Common myeloid progenitor, CD34-positive (primary cell): Measurements from ENCODE around the gene SH3GL2.

Experiments
- CTCF ChIA-PET: fragments of 350-600 bp; sonication (Branson Sonifier 250); formaldehyde crosslinking; loops from one replicate; lab custom pipeline; 2021; ENCODE audit warnings: antibody characterized with exemption; lab: Charles Lee
- POLR2A ChIA-PET: fragments of 350-600 bp; sonication (Branson Sonifier 250); formaldehyde crosslinking; loops from one replicate; lab custom pipeline; 2021; ENCODE audit warnings: antibody characterized with exemption; lab: Charles Lee
- DNase-seq, 3 donors: peaks; one replicate each; pipeline versions ENCODE4 v3.0.0 to v3.0.0-alpha.2; 2013
- H3K27ac ChIP-seq, 2 experiments: 1 replicate in 1 of 2; 2 replicates in 1 of 2; pipeline ENCODE4 v1.7.0; 2013; ENCODE audit warnings: inconsistent platforms in 2 of 2, low read length in 2 of 2, mild to moderate bottlenecking in 2 of 2, low read depth in 1 of 2, moderate library complexity in 1 of 2; ENCODE audit not compliant: severe bottlenecking in 2 of 2, insufficient read depth in 1 of 2, poor library complexity in 1 of 2
- H3K27me3 ChIP-seq, 5 experiments: replicated peaks in 2 of 5; 1 replicate in 3 of 5; 2 replicates in 2 of 5; pipeline versions ENCODE4 v1.6.1 to v1.7.0; 2013; ENCODE audit warnings: low read length in 4 of 5, mild to moderate bottlenecking in 2 of 5, moderate library complexity in 2 of 5, inconsistent platforms in 1 of 5; ENCODE audit not compliant: insufficient read depth in 5 of 5, control insufficient read depth in 4 of 5
- H3K36me3 ChIP-seq, 4 experiments: 1 replicate in 2 of 4; 2 replicates in 2 of 4; pipeline versions ENCODE4 v1.6.1 to v1.7.0; 2013; ENCODE audit warnings: low read length in 3 of 4, control low read depth in 1 of 4, mild to moderate bottlenecking in 1 of 4; ENCODE audit not compliant: control insufficient read depth in 4 of 4, insufficient read depth in 4 of 4
- H3K4me1 ChIP-seq, 4 experiments: 1 replicate in 3 of 4; 2 replicates in 1 of 4; pipeline versions ENCODE4 v1.6.1 to v1.7.1; 2013; ENCODE audit warnings: low read length in 3 of 4, mild to moderate bottlenecking in 3 of 4, control low read depth in 1 of 4, inconsistent platforms in 1 of 4, moderate library complexity in 1 of 4; ENCODE audit not compliant: control insufficient read depth in 4 of 4, insufficient read depth in 4 of 4; ENCODE audit errors: control extremely low read depth in 1 of 4
- H3K4me3 ChIP-seq, 7 experiments: 1 replicate in 4 of 7; 2 replicates in 3 of 7; pipeline versions ENCODE4 v1.5.1 to v1.7.0; 2013; ENCODE audit warnings: mild to moderate bottlenecking in 7 of 7, low read length in 6 of 7, moderate library complexity in 6 of 7, inconsistent platforms in 2 of 7, low read depth in 2 of 7, control low read depth in 1 of 7; ENCODE audit not compliant: insufficient read depth in 4 of 7, control insufficient read depth in 1 of 7; ENCODE audit errors: extremely low read depth in 1 of 7
- H3K9me3 ChIP-seq, 5 experiments: 1 replicate in 4 of 5; 2 replicates in 1 of 5; pipeline versions ENCODE4 v1.6.1 to v1.7.1; 2013; ENCODE audit warnings: low read length in 4 of 5, mild to moderate bottlenecking in 2 of 5, inconsistent platforms in 1 of 5, low read depth in 1 of 5, moderate library complexity in 1 of 5; ENCODE audit not compliant: control insufficient read depth in 4 of 5, insufficient read depth in 2 of 5; ENCODE audit errors: control extremely low read depth in 1 of 5
- WGBS: methylation state at CpG from one replicate; pipeline ENCODE4 v1.1.5; 2013; ENCODE audit not compliant: insufficient coverage; 5-methylcytosine and 5-hydroxymethylcytosine counted together

SH3GL2 gene

GRCh38 chr9:17793713-17794622 is 215.1 kb downstream of the SH3GL2 start:
- 87% methylated on average over 10 of the region's 14 CpGs for WGBS
- peaks cover 0 to 3% (median 0%) of the 10 kb centered on the region in 5 experiments for H3K27me3 ChIP-seq
- CTCF ChIA-PET: no interaction called here

GRCh38 chr9:17795744-17796143 is 216.9 kb downstream of the SH3GL2 start:
- DNase-seq: peak in 1 of 3 donors; percentile 15
- no peak overlapping the region for H3K4me3 ChIP-seq

More at GRCh38 chr9:17793713-17794622, 215.1 kb downstream of the SH3GL2 start:
- Histone ChIP-seq H3K36me3 (no peaks in the 10 kb centered on the region), H3K4me1 (no peaks in the 10 kb centered on the region), H3K4me3 (no peak overlapping the region), H3K9me3 (no peaks in the 10 kb centered on the region), H3K27ac (no peak overlapping the region)
- POLR2A ChIA-PET: no interaction called here
- DNase-seq: peak in 1 of 3 donors; percentile 5

GRCh38 chr9:17799369-17799768 is 220.5 kb downstream of the SH3GL2 start:
- H3K4me1 ChIP-seq: no peaks in the 10 kb centered on the region
- H3K36me3 ChIP-seq: no peaks in the 10 kb centered on the region
- POLR2A ChIA-PET: no interaction called here
- CTCF ChIA-PET: no interaction called here
- H3K4me3 ChIP-seq: no peak overlapping the region
- peaks cover 0 to 8% (median 4%) of the 10 kb centered on the region in 5 experiments for H3K27me3 ChIP-seq
- WGBS: no CpG with 5 or more reads among the region's 2 CpGs
- no peaks in the 10 kb centered on the region for H3K9me3 ChIP-seq
- DNase-seq: peak in 1 of 3 donors; percentile 2
- H3K27ac ChIP-seq: no peak overlapping the region

More at GRCh38 chr9:17795744-17796143, 216.9 kb downstream of the SH3GL2 start:
- H3K4me1 ChIP-seq: no peaks in the 10 kb centered on the region
- H3K36me3 ChIP-seq: no peaks in the 10 kb centered on the region
- H3K27ac ChIP-seq: no peak overlapping the region
- ChIA-PET CTCF (no interaction called here), POLR2A (no interaction called here)
- no peaks in the 10 kb centered on the region for H3K9me3 ChIP-seq
- peaks cover 0 to 4% (median 1%) of the 10 kb centered on the region in 5 experiments for H3K27me3 ChIP-seq
- WGBS: 54% methylated on average over 5 of the region's 6 CpGs

GRCh38 chr9:17800418-17800817 is 221.6 kb downstream of the SH3GL2 start:
- Histone ChIP-seq H3K4me3 (no peak overlapping the region), H3K4me1 (no peaks in the 10 kb centered on the region), H3K9me3 (no peaks in the 10 kb centered on the region), H3K36me3 (no peaks in the 10 kb centered on the region), H3K27me3 (peaks cover 0 to 9% (median 4%) of the 10 kb centered on the region in 5 experiments), H3K27ac (no peak overlapping the region)
- ChIA-PET CTCF (interaction anchor here (1.1 to 3.2 kb wide), 2 partner anchors 11 to 268 kb away, joined by 3 to 14 read pairs; no protein-coding TSS in a partner anchor), POLR2A (no interaction called here)
- no peak for DNase-seq
- WGBS: 71% methylated on average over 2 of the region's 2 CpGs

- DNase-seq: peak in 2 of 3 donors; percentile 6 to 10
- ChIA-PET CTCF (interaction anchor here (3.2 kb wide), 1 partner anchor 9 kb away, joined by 14 read pairs; no protein-coding TSS in a partner anchor), POLR2A (no interaction called here)
- Histone ChIP-seq H3K4me3 (no peak overlapping the region), H3K4me1 (no peaks in the 10 kb centered on the region), H3K9me3 (no peaks in the 10 kb centered on the region), H3K36me3 (no peaks in the 10 kb centered on the region), H3K27ac (no peak overlapping the region), H3K27me3 (peaks cover 0 to 7% (median 4%) of the 10 kb centered on the region in 5 experiments)
- WGBS: 50% methylated on average over 2 of the region's 3 CpGs
Measured at GRCh38 chr9:17802249-17802857, 223.5 kb downstream of the SH3GL2 start.

- 93% methylated on average over 2 of the region's 2 CpGs for WGBS
- Histone ChIP-seq H3K4me3 (no peak overlapping the region), H3K36me3 (no peaks in the 10 kb centered on the region), H3K4me1 (no peaks in the 10 kb centered on the region), H3K27me3 (peaks cover 3 to 18% (median 7%) of the 10 kb centered on the region in 5 experiments), H3K27ac (no peak overlapping the region), H3K9me3 (no peaks in the 10 kb centered on the region)
- POLR2A ChIA-PET: no interaction called here
- CTCF ChIA-PET: interaction anchor here (1.4 kb wide), 1 partner anchor 9 kb away, joined by 4 read pairs; no protein-coding TSS in a partner anchor
- DNase-seq: no peak
Measured at GRCh38 chr9:17807613-17808282, 228.9 kb downstream of the SH3GL2 start.
